H1 (cell line): ENCODE results near the gene MGAT5B.

Source experiments
- CBX8 ChIP-seq: fragments of 300-800, 300-1000 bp; sonication (generic); IDR thresholded peaks from 2 replicates; pipeline ENCODE4 v1.7.1; 2016; ENCODE audit warnings: low read depth, low read length, borderline replicate concordance
- CTCF ChIP-seq, 3 experiments: IDR thresholded peaks; 1 replicate in 2 of 3; 2 replicates in 1 of 3; pipeline versions ENCODE4 v1.5.1 to v1.6.1; 2011; ENCODE audit warnings: low read length in 3 of 3, mild to moderate bottlenecking in 3 of 3, inconsistent platforms in 2 of 3, low read depth in 1 of 3, moderate library complexity in 1 of 3; ENCODE audit not compliant: insufficient read depth in 1 of 3; ENCODE audit errors: control extremely low read depth in 1 of 3
- EP300 ChIP-seq, 2 experiments: IDR thresholded peaks; 1 replicate in 1 of 2; 2 replicates in 1 of 2; pipeline ENCODE4 v1.6.1; 2011 to 2012; ENCODE audit warnings: low read depth in 2 of 2, low read length in 2 of 2, mild to moderate bottlenecking in 2 of 2, borderline replicate concordance in 1 of 2, inconsistent platforms in 1 of 2, moderate library complexity in 1 of 2
- EZH2 ChIP-seq: fragments of 200-600 bp; sonication (generic); IDR thresholded peaks from 2 replicates; pipeline ENCODE4 v1.7.1; 2012; ENCODE audit warnings: low read depth, mild to moderate bottlenecking, moderate library complexity, low read length, inconsistent platforms; ENCODE audit not compliant: severe bottlenecking
- HDAC2 ChIP-seq, 2 experiments: fragments of 300-600 bp in 1 of 2; sonication (generic) in 1 of 2; IDR thresholded peaks; 2 replicates each; pipeline ENCODE4 v1.6.1; 2011 to 2012; ENCODE audit warnings: low read depth in 2 of 2, low read length in 2 of 2, mild to moderate bottlenecking in 2 of 2, moderate library complexity in 2 of 2, borderline replicate concordance in 1 of 2, inconsistent platforms in 1 of 2
- KDM1A ChIP-seq: fragments of 200-600, 300-600 bp; sonication (generic); IDR thresholded peaks from 2 replicates; pipeline ENCODE4 v1.7.1; 2016; ENCODE audit warnings: mild to moderate bottlenecking, low read length, borderline replicate concordance
- MAX ChIP-seq: IDR thresholded peaks from 2 replicates; pipeline ENCODE4 v1.6.1; 2012; ENCODE audit warnings: inconsistent platforms
- NANOG ChIP-seq: IDR thresholded peaks from 2 replicates; pipeline ENCODE4 v1.6.1; 2011; ENCODE audit warnings: low read length, low read depth, mild to moderate bottlenecking, inconsistent platforms; ENCODE audit not compliant: insufficient read depth, poor library complexity, severe bottlenecking
- POLR2A ChIP-seq, 2 experiments: IDR thresholded peaks; 1 replicate in 1 of 2; 2 replicates in 1 of 2; pipeline ENCODE4 v1.6.1; 2011; ENCODE audit warnings: low read depth in 2 of 2, low read length in 2 of 2, mild to moderate bottlenecking in 2 of 2; ENCODE audit errors: control extremely low read depth in 1 of 2
- POLR2AphosphoS5 ChIP-seq: IDR thresholded peaks from 2 replicates; pipeline ENCODE4 v1.6.1; 2011; ENCODE audit warnings: low read depth, low read length
- SP2 ChIP-seq: IDR thresholded peaks from 2 replicates; pipeline ENCODE4 v1.6.1; 2012; ENCODE audit warnings: mild to moderate bottlenecking, low read length, inconsistent platforms
- ZNF274 ChIP-seq: IDR thresholded peaks from 2 replicates; pipeline ENCODE4 v1.7.0; 2012; ENCODE audit warnings: low read length, borderline replicate concordance; ENCODE audit errors: extremely low read depth
- TF ChIP-seq, protein P1 (sequence below): IDR thresholded peaks from 2 replicates; pipeline ENCODE4 v1.6.1; 2011; ENCODE audit warnings: low read length, improper control_type of control experiment

GRCh38 chr17:76948726-76949342, 80.6 kb downstream of the MGAT5B start:
- TF ChIP-seq EZH2 (no peak), ZNF274 (no peak), CTCF (IDR thresholded peaks at IDR 0.05; ENCODE audit: control extremely low read depth in 1 of 3, insufficient read depth in 1 of 3, low read depth in 1 of 3, low read length in 3 of 3) (no peak), HDAC2 (IDR thresholded peaks at IDR 0.05; ENCODE audit: borderline replicate concordance in 1 of 2, low read depth in 2 of 2, low read length in 2 of 2) (no peak), POLR2A (IDR thresholded peaks at IDR 0.05; ENCODE audit: control extremely low read depth in 1 of 2, low read depth in 2 of 2, low read length in 2 of 2) (no peak), SP2 (no peak), POLR2AphosphoS5 (no peak), CBX8 (no peak), KDM1A (no peak), MAX (no peak), NANOG (no peak), EP300 (IDR thresholded peaks at IDR 0.05; ENCODE audit: borderline replicate concordance in 1 of 2, low read depth in 2 of 2, low read length in 2 of 2) (no peak)
- TF ChIP-seq, protein P1, sequence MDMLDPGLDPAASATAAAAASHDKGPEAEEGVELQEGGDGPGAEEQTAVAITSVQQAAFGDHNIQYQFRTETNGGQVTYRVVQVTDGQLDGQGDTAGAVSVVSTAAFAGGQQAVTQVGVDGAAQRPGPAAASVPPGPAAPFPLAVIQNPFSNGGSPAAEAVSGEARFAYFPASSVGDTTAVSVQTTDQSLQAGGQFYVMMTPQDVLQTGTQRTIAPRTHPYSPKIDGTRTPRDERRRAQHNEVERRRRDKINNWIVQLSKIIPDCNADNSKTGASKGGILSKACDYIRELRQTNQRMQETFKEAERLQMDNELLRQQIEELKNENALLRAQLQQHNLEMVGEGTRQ: no peak
